Measurements from ENCODE around the gene UBE2G1.
A peak's percentile ranks its signal among the peaks of the same experiment; 100 is the strongest.

The UBE2G1 gene

DNA sequence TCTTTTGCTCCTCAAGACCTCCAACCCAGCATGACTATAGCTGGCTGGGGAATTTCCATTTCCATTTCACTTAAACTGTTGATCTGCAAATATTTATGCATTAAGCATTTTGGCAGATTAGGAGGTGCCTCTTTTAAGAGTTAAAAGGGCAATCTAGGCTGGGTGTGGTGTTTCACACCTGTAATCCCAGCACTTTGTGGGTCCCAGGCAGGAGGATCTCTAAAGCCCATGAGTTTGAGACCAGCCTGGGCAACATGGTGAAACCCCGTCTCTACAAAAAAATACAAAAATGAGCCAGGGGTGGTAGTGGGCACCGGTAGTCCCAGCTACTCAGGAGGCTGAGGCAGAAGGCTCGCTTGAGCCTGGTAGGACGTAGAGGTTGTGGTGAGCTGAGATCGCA is 119.8 kb downstream of the UBE2G1 start:
- DNase-seq: no peak

DNA sequence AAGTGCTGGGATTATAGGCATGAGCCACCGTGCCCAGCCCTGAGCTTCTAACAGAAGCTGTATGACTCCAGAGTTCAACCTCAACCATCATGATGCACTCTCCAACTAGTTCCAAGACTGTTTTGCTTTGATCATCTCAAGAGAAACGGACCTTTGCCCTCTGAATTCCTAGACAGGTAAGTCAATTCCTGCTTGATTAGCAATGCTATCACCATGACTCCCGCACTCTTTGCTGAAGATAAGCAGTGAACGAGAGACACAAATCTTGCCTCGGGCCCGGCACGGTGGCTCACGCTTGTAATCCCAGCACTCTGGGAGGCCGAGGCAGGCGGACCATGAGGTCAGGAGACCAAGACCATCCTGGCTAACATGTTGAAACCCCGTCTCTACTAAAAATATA is 124.9 kb downstream of the UBE2G1 start:
- DNase-seq: no peak

GRCh38 chr17:4236456-4236855 is 130.0 kb downstream of the UBE2G1 start:
- DNase-seq: no peak

DNA sequence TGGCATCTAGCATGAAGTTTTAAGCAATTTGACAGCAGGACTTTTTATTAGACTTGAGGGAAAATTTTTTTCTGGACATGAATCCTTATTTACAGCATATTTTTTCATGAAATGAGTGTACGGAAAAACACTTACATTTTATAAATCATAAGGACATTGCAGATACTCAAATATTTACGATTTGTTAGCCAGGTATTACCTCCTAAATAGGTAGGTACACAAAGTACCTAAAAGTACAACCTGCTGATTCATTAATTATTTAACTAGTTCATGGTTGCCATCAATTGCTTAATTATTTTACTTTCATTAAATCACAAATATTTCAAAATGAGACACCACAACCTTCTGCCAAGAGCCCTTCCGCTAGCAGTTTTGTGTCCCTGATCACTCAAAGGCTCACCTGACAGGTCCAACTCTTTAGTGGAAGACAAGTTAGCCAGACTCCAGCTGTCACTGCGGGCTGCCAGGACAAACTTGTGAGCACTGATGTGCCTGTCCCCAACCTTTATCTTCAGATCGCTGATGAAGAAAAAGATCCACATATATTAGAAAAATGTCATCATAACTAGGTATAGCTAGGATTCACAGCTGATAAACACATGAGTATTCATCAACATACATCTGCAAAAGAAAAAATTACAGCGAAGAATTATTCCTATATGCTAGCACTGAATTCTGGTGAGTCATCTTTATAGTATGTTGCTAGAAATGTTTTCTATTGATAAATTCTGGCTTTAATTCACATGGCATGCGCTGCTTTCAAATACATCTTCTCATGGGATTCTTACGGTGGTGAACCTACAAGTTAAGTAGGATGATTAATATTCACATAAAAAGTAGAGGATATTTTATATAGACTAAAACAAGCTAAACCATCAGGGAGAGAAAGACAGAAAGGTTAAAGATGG is 130.8 kb downstream of the UBE2G1 start:
- DNase-seq: no peak

- no peak for DNase-seq
Measured at GRCh38 chr17:4234401-4234800, 132.1 kb downstream of the UBE2G1 start.

DNA sequence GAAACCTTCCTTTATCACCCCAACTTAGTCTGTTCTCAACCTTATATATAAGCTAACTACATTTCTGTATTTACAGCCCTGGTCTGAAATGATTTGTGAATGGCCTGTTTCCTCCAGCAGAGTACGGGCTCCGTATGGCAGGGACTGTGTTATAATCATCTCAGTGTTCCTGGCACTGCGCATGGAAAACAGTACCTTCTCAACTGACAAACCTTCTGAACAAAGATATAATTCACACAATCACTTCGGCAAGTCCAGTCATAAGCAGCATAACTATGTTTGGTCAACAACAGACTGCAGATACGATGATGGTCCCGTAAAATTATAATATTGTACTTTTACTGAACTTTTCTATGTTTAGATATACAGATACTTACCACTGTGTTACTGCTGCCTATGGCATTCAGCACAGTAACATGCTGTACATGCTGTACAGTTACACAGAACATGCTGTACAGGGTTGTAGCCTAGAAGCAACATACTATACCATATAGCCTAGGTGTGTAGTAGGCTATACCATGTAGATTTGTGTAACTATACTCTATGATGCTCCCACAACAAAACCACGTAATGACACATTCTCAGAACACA is 132.7 kb downstream of the UBE2G1 start:
- DNase-seq: no peak

- peak; percentile 10 for DNase-seq
Measured at GRCh38 chr17:4232168-4232813, 134.2 kb downstream of the UBE2G1 start.

DNA sequence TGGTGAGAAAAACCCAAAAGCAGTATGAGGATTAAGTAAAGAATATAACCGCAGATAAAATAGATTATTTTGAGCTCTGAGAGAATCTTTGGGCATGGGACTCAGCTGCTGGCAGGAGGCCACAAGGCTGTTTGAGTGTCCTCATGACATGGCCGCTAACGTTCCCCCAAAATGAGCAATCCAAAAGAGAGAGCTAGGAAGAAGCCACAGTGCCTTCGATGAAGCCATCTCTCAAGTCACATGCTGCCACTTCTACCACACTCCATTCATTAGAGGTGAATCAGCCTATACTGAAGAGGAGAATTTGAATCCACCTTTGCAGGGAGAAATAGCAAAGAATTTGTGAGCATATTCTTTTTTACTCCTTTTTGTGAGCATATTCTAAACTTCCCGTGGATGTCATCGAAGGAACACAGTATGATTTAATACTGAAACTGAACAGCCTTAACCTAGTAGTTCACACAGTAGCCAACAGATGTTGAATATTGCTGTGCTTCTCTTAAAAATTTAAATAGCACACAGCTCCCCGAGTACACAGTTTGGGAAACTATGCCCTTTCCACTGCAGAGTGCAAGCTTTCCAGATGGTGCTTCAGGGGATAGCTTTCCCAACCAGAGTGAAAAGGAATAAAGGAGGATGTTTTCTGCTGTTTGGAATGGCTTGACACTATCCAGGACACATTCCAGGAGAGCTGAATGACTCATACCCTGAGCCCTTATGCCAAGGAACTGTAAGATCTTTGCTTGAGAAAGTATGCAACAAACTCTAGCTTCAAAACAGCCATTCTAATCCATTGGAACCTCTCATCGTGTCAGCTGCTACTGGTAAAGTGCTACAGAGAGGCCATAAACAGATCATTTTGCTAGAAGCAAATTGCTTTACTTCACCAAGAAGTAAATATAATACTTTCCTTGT is 136.6 kb downstream of the UBE2G1 start:
- peak; percentile 8 for DNase-seq

- DNase-seq: no peak
Measured at GRCh38 chr17:4221899-4222659, 144.4 kb downstream of the UBE2G1 start.

DNA sequence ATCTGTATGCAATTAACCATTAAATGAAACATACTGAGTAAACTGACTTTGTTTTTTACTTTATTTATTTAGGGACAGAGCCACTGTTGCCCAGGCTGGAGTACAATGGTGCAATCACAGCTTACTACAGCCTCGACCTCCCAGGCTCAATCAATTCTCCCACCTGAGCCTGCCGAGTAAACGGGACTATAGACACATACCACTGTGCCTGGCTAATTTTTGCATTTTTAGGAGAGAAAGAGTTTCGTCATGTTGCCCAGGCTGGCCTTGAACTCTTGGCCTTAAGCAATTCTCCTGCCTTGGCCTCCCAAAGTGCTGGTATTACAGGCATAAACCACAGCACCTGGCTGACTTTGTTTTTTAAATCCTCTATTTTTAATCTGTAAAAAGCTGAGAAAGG is 145.3 kb downstream of the UBE2G1 start:
- no peak for DNase-seq

GRCh38 chr17:4220655-4221054 is 145.8 kb downstream of the UBE2G1 start:
- no peak for DNase-seq

Measured in DMS 273 treated with DMSO at 0.1 percent for 48 hours (cell line).